Stimulated activated CD8-positive, alpha-beta memory T cell treated with anti-CD3 and anti-CD28 coated beads, Interleukin-2, amount 100 ng/mL, for 1 hour (primary cell): ENCODE data around the gene MAPK4.
"Not testable (repeated sequence)": the region's sequence is repeated elsewhere in the genome, so short reads cannot be mapped to it uniquely, and the experiment has no call there.

Experiments used
- DNase-seq, 2 donors: peaks; one replicate each; pipeline ENCODE4 v3.0.0-alpha.2; 2020; ENCODE audit warnings: low read depth in 2 of 2

MAPK4 gene

GRCh38 chr18:50749945-50750344 lies 190.1 kb downstream of the MAPK4 start:
- DNase-seq, result no peak

GRCh38 chr18:50750546-50750945 lies 190.7 kb downstream of the MAPK4 start:
- no peak for DNase-seq

- no peak for DNase-seq
Observed at GRCh38 chr18:50751490-50751889, 191.6 kb downstream of the MAPK4 start.

- DNase-seq, result no peak
Observed at GRCh38 chr18:50751947-50752346, 192.1 kb downstream of the MAPK4 start.

- no peak for DNase-seq
Observed at GRCh38 chr18:50753311-50753710, 193.4 kb downstream of the MAPK4 start.

- DNase-seq, result no peak
Observed at GRCh38 chr18:50754297-50754696, 194.4 kb downstream of the MAPK4 start.

GRCh38 chr18:50757358-50757757 lies 197.5 kb downstream of the MAPK4 start:
- no peak for DNase-seq

GRCh38 chr18:50769463-50769862 lies 209.6 kb downstream of the MAPK4 start:
- DNase-seq, result no peak

GRCh38 chr18:50775207-50775606 lies 215.3 kb downstream of the MAPK4 start:
- DNase-seq, result no peak

GRCh38 chr18:50775726-50776125 lies 215.8 kb downstream of the MAPK4 start:
- DNase-seq, result no peak

GRCh38 chr18:50776383-50776782 lies 216.5 kb downstream of the MAPK4 start:
- DNase-seq, result no peak

GRCh38 chr18:50779021-50779420 lies 219.1 kb downstream of the MAPK4 start:
- DNase-seq, result not testable (repeated sequence)
